Peyer's patch (tissue), 4 donors: Measurements from ENCODE around the gene DHX30. TPM values are rescaled to one million over a fixed set of nuclear protein-coding genes. Genes with fewer than 3 reads are reported as not detected.

ENCODE experiments used
- DNase-seq, 3 donors: peaks; one replicate each; pipeline ENCODE4 v3.0.0-alpha.2; 2017 to 2019
- H3K27ac ChIP-seq, 4 donors: fragments of 200-600 bp; sonication (generic); one replicate each; pipeline ENCODE4 v1.5.1; 2016 to 2019
- H3K27me3 ChIP-seq, 2 donors: fragments of 200-600 bp; sonication (generic); one replicate each; pipeline ENCODE4 v1.5.1; 2019
- H3K36me3 ChIP-seq, 3 donors: fragments of 200-600 bp; sonication (generic); one replicate each; pipeline ENCODE4 v1.5.1; 2016 to 2019
- H3K4me1 ChIP-seq, 4 donors: fragments of 200-600 bp; sonication (generic); one replicate each; pipeline ENCODE4 v1.5.1; 2016 to 2019
- H3K4me3 ChIP-seq, 4 donors: fragments of 200-600 bp; sonication (generic); 1 replicate in 3 of 4; 2 replicates in 1 of 4; pipeline ENCODE4 v1.5.1; 2016 to 2019; ENCODE audit warnings: mild to moderate bottlenecking in 1 of 4
- H3K9me3 ChIP-seq, 4 donors: fragments of 200-600 bp; sonication (generic); one replicate each; pipeline ENCODE4 v1.5.1; 2016 to 2019; ENCODE audit warnings: mild to moderate bottlenecking in 1 of 4
- CTCF ChIP-seq, 6 experiments: fragments of 450-650 bp in 4 of 6; fragments of 200-600 bp in 2 of 6; sonication (generic) in 1 of 6; IDR thresholded peaks; one replicate each; pipeline ENCODE4 v1.5.1; 2017 to 2019; ENCODE audit warnings: antibody characterized with exemption in 6 of 6, mild to moderate bottlenecking in 3 of 6, moderate library complexity in 1 of 6
- POLR2A ChIP-seq, 2 donors: fragments of 450-650 bp; IDR thresholded peaks; one replicate each; pipeline ENCODE4 v1.5.1; 2017; ENCODE audit warnings: antibody characterized with exemption in 2 of 2, mild to moderate bottlenecking in 2 of 2, moderate library complexity in 2 of 2
- total RNA-seq, 4 donors: library from RNA; depleted of rRNA; stranded (reverse); fragments of >200 nt; gene quantifications; one replicate each; pipeline ENCODE4 v1.1.0, GENCODE V29; 2016

The DHX30 gene
- total RNA-seq, 4 donors from 2014 or later: 42.0 to 72.9 (median 58.5) TPM

- Histone ChIP-seq H3K27me3 (no peaks in the 10 kb centered on the region), H3K27ac (no peak overlapping the region), H3K4me3 (no peak overlapping the region), H3K36me3 (peaks cover 0 to 39% (median 0%) of the 10 kb centered on the region in 3 donors), H3K9me3 (no peaks in the 10 kb centered on the region), H3K4me1 (peaks cover 0 to 4% (median 0%) of the 10 kb centered on the region in 4 donors)
- TF ChIP-seq CTCF (IDR thresholded peaks at IDR 0.05) (no peak), POLR2A (IDR thresholded peaks at IDR 0.05) (no peak)
- DNase-seq: no peak
These were observed 30.9 kb upstream of the DHX30 start for GRCh38 chr3:47772047-47772446.

DNA sequence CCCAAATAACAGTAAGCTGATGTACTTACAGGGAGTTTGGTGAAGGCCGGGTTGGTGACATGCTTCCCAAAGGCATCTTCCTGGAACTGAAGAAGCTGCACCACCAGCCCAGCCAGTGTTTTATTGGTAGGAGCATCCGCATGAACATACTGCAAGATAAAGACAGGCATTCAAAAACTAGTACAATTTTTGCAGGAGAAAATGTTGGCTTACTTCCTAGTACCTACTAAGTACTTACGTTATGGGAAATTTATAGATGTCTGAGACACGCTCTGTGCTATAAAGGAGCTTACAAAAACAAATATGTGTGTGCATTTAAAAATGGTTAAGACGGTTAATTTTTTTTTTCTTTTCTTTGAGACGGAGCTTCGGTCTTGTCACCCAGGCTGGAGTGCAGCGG lies 30.1 kb upstream of the DHX30 start:
- TF ChIP-seq POLR2A (IDR thresholded peaks at IDR 0.05): no peak
- no peak for TF ChIP-seq CTCF (IDR thresholded peaks at IDR 0.05)
- peaks cover 0 to 38% (median 0%) of the 10 kb centered on the region in 3 donors for H3K36me3 ChIP-seq
- H3K27ac ChIP-seq: no peak overlapping the region

GRCh38 chr3:47778746-47779145 lies 24.2 kb upstream of the DHX30 start:
- no peaks in the 10 kb centered on the region for H3K9me3 ChIP-seq
- H3K27me3 ChIP-seq: no peaks in the 10 kb centered on the region
- no peaks in the 10 kb centered on the region for H3K36me3 ChIP-seq
- peaks cover 0 to 24% (median 9%) of the 10 kb centered on the region in 4 donors for H3K4me1 ChIP-seq
- H3K27ac ChIP-seq: no peak overlapping the region
- TF ChIP-seq POLR2A (IDR thresholded peaks at IDR 0.05): no peak
- no peak for TF ChIP-seq CTCF (IDR thresholded peaks at IDR 0.05)
- no peak overlapping the region for H3K4me3 ChIP-seq
- DNase-seq: no peak

More for the DNA sequence above, 30.1 kb upstream of the DHX30 start:
- Histone ChIP-seq H3K4me3 (no peak overlapping the region), H3K4me1 (peaks cover 0 to 4% (median 0%) of the 10 kb centered on the region in 4 donors), H3K27me3 (no peaks in the 10 kb centered on the region), H3K9me3 (no peaks in the 10 kb centered on the region)
- no peak for DNase-seq

GRCh38 chr3:47780741-47781684 lies 21.9 kb upstream of the DHX30 start:
- peak overlapping the region; percentile 92 to 99 (median 97) for H3K4me3 ChIP-seq
- TF ChIP-seq CTCF (IDR thresholded peaks at IDR 0.05) (no peak), POLR2A (IDR thresholded peaks at IDR 0.05) (no peak)
- peaks cover 0 to 20% (median 9%) of the 10 kb centered on the region in 4 donors for H3K4me1 ChIP-seq

DNA sequence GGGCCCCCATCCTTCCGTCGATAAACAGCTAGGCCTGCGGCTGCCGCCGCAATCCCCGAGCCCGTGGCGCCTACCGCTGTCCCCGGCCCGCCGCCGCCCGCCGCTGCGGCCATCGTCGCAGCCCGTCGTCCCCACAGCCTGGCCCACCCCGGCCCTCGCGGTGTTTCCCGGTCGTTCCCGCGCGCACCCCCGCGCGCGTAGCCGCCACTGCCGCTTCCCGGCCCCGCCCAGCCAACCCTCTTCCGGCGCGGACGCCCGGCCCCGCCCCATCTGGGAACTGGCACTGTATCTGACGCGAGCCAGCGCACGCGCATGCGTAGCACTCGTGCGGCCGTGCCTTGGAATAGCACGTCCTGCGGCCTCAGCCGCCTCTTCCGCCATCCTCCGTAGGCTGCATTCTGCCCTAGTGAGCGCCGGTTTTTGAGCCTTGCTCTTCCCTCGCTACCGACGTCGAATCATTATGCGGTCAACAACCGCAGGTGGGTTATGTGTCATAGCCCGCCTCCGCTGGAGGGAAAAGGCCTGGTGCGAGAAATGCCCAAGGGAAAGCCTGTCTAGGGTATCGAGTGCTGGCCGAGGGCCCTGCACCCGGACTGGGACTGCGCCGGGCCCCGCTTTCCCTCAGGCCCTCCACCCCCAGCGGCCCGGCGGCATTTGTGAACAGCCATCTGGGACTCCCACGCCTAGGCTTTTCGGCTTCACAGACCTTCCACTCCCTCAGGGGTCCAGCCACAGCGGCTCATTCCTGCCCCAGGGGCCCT lies 21.1 kb upstream of the DHX30 start, which contains the start of gene SMARCC1:
SMARCC1 (minus strand) TSS at position 209 of the 761 bp plus-strand sequence; CDS start at position 113, 96 bp downstream.
- Histone ChIP-seq H3K27ac (peak within 1 kb of the TSS; percentile 92 to 100 (median 98)), H3K9me3 (no peaks in the 10 kb centered on the region), H3K4me1 (peaks cover 0 to 20% (median 9%) of the 10 kb centered on the region in 4 donors), H3K27me3 (no peaks in the 10 kb centered on the region), H3K4me3 (peak within 1 kb of the TSS; percentile 92 to 99 (median 97)), H3K36me3 (no peaks in the 10 kb centered on the region)
- peak; percentile 96 to 99 (median 99) for DNase-seq
- TF ChIP-seq CTCF (IDR thresholded peaks at IDR 0.05): peak in 4 of 6 experiments; percentile 3 to 35 (median 28)
- TF ChIP-seq POLR2A (IDR thresholded peaks at IDR 0.05): peak; percentile 87 to 89

More at GRCh38 chr3:47780741-47781684, 21.9 kb upstream of the DHX30 start:
- Histone ChIP-seq H3K27me3 (no peaks in the 10 kb centered on the region), H3K27ac (peak overlapping the region; percentile 92 to 100 (median 98)), H3K36me3 (no peaks in the 10 kb centered on the region), H3K9me3 (no peaks in the 10 kb centered on the region)
- peak; percentile 64 to 82 (median 81) for DNase-seq
